SH-SY5Y (cell line): ENCODE results near the gene TUSC1.

ENCODE experiments used
- GATA2 ChIP-seq: IDR thresholded peaks from 2 replicates; pipeline ENCODE4 v1.6.1; 2011; ENCODE audit warnings: mild to moderate bottlenecking, low read depth, low read length
- GATA3 ChIP-seq: IDR thresholded peaks from 2 replicates; pipeline ENCODE4 v1.6.1; 2011; ENCODE audit warnings: low read depth, mild to moderate bottlenecking, low read length, moderate library complexity

GRCh38 chr9:25658571-25658970 is 19.7 kb downstream of the TUSC1 start:
- TF ChIP-seq GATA3 (no peak), GATA2 (no peak)
